Activated gamma-delta T cell (primary cell): Measurements from ENCODE around the gene ST7L.
A peak's percentile ranks its signal among the peaks of the same experiment; 100 is the strongest.

Experiments
- DNase-seq: peaks from one replicate; lab custom pipeline; 2025; lab: John Stamatoyannopoulos, UW

The ST7L gene

DNA sequence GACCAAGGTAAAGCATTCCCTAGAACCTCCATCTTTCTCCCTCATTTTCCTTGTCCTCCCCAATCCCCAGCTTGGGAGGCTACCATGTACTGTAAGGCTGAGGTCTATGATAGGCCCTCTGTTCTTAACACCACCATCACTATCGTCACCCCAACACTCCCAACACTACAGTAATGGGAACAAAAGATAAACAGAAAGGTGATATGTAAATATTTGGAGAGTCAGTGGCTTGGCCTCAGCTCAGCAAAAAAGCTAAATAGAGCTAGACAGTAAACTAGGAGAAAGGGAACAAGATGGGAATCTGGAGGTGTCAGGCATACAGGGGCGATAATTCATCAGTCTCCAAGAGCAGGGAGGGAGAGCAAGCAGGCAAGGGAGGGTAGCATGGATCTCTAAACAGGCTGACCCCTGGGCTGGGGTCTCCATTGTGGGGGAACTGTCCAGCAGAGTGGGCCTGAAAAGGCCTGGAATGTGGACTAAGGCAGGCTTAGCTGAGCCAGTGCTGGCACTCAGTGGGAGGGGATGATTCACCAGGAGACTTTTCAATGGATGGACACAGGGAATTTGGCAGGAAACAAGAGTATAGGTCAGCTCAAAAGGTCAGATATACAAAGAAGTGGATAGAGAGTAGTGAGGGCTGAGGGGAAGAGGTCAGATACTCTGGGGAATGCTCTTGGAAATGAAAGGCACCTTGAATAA is 103.5 kb downstream of the ST7L start:
- no peak for DNase-seq

DNA sequence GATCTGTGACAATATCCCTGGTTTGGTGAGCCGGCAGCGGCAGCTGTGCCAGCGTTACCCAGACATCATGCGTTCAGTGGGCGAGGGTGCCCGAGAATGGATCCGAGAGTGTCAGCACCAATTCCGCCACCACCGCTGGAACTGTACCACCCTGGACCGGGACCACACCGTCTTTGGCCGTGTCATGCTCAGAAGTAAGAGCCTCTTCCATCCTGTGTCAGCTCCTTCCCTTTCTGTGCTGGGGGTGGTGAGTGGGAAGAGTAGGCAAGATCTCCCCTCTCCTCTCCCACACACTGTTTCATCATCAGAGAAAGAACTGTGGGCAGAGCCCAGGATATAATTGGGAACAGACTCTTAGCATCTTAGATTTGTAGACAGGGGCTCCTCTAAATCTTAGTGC is 104.0 kb downstream of the ST7L start:
- DNase-seq = no peak

DNA sequence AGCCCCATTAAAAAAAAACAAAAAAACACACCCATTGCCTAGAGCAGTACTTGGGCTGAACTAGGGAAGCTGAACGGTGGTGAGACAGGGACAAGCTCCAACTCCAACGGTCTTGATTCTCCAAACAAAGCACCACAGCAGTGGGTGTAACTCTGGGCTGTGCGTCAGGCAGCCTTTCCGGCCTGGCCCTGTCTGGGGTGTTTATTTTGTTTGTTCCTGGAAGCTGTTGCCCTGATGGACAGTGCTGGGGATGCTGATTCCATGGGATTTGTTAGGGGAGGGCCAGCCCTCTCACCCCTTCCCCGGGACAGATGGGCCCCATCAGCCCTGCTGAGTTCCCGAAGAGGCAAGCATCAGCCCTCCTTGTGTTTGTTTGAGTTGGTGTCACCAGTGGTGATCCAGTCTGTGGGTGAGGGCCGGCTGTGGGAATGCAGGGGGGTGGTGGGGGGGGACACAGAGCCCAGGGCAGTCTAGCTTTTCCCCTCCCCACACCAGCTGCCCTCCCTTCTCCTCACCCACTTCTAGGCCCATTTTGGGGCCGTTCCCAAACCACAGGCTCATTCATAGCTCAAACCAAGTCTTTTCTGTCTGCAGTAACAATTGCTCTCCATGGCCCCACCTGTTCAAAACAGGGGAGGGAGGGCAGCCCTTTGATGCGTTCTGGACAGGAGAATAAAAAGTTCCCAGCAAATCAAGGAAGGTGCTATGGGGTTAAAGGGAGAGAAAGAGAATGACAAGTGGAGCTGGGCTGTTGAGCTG is 105.7 kb downstream of the ST7L start:
- DNase-seq = no peak

DNA sequence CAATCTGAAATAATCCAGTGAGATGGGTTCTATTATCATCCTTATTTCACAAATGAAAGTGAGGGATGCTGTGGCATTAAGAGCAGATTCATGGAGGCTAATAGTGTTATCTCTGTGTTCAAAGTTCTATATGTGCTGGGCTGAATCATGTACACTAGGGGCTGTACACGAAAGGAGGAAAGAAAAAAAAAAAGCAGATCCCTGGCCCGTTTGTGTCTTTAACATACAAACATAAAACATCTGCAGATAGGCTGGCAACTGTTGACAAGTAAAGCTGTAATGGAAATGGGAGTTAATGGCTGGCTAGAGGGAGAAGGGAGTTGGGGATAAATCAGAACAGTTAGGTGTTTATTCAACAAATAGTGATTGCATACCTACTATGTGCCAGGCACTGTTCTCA is 107.0 kb downstream of the ST7L start:
- no peak for DNase-seq

DNA sequence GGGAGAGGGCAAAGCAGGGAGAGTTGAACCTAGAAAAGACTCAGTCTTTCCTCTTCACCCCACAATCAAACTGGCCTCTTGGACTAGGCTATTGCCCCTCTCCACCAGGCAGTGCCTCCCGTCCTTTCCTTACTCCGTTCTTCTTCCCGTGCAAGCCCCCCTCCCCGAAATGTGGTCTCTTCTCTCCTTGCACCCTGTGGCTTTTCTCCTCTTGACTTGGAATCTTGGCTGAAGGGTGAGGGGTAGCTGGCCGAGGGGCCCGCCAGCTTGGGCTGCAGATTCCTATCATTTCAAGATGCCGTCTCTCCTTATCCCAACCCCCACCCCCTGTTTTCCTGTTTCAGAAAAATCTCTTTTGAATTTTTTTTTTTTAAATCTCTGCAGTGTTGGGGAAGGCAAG is 108.6 kb downstream of the ST7L start:
- no peak for DNase-seq

DNA sequence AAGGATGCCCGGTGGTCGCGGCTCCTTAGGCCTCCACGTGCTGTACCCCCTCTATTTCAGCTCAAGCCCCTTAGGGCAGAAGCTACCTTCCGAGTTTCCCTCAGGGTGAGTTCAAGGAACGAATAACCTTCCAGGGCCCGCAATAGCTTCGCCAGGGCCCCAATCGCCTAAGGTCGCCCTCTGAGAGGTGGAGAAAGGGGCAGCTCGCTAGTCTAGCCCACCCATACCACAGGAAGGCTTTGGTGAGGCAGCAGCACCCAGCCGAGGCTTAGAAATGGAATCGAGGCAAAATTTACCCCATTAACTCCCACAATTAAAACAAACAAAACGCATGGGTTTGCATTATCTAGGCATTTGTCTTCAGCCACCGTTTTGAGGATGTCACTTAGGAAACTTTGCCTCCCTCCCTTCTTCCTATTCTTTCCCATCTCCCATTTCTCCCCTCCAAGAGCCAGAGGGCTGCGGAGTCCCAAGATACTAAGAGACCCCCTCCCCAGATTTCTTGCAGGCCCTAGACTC is 109.2 kb downstream of the ST7L start:
- DNase-seq = no peak

DNA sequence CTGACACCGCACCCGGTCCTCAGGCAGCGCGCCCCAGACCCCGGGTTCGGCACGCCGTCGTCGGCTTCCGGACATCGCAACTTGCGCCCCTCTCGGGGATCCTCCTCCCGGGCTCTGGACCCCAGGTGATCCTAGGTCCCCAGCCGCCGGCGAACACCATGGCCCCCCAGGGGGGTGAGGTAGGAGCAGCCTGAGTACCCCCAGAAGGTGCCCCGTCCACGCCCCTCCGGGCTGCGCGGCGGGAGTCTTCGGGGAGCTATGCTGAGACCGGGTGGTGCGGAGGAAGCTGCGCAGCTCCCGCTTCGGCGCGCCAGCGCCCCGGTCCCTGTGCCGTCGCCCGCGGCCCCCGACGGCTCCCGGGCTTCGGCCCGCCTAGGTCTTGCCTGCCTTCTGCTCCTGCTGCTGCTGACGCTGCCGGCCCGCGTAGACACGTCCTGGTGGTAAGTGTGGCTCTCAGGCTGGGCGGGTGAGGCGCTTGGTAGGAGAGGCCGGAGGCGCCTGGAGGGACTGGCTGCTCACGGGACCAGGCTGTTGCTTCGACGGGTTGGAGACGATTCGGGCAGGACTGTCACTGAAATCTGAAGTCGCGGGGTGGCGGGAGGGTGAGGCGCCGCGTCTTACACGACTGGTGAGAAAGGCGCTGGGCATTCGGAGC is 109.8 kb downstream of the ST7L start:
- DNase-seq = no peak

DNA sequence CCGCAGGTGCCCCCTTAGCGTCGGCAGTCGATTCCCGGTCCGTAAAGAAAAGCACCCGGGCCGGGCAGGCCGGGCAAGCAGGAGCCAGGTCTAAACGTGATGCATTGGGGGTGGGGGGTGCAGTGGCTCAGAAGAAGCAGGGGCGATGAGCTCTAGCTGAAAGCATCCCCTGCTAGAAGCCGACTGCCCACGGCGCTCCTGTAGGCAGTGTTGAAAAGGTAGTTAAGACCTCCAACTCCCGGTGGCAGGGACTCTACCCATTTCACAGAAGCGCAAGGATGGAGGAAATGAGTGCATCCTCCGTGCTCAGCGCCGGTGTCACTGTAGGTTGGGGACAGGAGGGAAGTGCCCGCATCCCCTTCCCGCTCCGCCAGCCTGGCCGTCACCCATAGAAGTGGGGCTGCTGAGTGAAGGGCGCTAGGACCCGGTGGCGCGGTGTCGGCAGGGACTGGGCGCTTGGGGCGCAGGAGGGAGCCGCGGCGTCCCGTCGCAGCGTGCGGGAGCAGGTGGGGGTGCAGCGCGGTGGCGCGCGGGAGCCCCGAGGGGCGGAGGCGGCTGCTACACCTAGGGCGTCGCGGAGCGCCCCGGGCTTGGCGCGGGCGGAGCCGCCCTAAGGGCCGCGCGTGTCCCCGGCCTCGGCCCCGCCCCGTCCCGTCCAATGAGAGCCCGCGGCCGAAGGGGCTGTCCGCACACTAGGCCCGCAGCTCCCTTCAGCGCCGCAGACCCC is 110.5 kb downstream of the ST7L start, which contains the start of gene WNT2B:
TSS of gene WNT2B (plus strand) at position 688 of the 727 bp plus-strand sequence. CDS start 298 bp downstream, outside the sequence.
- DNase-seq = peak; percentile 44

DNA sequence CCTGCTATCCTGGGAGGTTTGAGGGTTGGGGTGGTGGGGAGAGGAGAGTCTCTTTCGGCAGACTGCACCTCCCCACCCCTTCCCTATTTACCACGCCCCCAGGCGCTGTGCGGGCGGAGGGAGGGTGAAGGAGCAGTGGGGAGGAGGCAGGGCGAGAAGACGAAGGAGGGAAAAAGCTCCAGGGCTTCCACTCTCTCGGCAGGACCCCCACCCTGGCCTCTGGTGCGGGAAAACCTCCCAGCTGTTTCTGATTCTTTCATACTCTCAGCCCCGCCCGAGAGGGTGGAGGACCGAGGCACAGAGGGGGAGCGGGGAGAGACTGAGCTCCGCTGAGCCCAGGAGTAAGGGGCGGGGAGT is 111.0 kb downstream of the ST7L start:
- no peak for DNase-seq

DNA sequence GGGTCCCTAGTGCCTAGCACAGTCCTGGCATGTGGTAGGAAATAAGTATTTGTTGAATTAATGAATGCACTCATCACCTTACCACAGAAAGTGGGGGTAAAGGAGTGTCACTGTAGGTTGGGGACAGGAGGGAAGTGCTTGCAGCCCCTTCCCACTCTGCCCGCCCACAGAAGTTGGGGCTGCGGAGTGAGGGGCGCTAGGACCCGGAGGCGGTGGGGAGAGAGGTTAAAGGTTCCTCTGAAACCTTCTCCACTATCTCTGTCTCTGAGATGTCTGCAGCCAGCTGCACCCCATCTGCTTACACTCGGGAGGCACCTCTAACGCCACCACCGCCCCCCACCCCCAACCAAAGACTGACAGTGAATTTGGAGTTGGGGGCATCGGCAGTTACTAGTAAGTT is 111.6 kb downstream of the ST7L start:
- DNase-seq = no peak

DNA sequence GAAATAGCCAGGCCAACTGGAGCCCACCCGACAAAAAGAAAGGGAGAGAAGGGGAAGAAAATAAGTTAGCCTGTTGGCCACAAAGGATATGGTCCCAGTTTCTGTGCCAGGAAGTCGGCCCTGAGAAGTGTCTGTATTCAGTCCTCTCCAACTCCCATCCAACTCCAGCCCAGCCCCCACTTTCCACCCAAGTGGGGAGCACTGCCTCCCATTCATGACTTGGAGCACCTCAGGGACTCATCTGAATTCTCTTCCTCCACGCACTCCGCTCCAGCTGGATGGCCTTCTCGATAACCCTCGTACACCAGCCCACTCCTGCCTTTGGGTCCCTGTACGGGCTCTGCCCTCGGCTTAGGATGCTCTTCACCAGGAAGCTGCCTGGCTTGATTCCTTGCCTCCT is 112.2 kb downstream of the ST7L start:
- no peak for DNase-seq

DNA sequence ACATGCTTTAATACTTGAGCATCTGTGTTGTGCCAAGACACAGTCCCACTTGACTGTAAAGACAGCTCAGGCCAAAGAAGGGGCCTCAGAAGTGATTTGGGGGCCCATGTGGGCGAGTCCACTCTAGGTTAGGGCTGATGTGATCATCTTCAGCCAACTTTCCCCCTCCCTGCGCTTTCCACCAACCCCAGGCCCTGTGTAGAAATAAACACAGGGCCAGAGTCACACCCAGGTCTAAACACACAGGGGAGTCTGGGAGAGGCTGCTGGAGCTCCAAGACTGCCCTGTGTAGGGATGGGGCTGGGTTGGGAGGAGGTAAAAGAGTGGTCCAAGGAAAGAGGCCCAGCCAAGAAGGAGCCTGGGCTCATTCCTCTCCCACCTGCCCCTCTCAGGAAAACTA is 112.6 kb downstream of the ST7L start:
- no peak for DNase-seq

DNA sequence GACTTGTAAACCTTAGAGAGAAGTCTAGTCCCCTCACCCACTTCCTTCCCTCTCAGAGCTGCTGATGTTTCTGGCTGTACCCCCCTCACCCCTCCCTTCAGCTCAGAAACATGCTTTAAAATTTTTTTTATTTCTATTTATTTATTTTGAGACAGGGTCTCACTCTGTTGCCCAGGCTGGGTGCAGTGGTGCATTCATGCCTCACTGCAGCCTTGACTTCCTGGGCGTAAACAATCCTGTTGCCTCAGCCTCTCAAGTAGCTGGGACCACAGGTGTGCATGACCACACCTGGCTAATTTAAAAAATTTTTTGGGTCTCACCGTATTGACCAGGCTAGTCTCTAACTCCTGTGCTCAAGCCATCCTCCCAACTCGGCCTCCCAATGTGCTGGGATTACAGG is 113.1 kb downstream of the ST7L start:
- no peak for DNase-seq

DNA sequence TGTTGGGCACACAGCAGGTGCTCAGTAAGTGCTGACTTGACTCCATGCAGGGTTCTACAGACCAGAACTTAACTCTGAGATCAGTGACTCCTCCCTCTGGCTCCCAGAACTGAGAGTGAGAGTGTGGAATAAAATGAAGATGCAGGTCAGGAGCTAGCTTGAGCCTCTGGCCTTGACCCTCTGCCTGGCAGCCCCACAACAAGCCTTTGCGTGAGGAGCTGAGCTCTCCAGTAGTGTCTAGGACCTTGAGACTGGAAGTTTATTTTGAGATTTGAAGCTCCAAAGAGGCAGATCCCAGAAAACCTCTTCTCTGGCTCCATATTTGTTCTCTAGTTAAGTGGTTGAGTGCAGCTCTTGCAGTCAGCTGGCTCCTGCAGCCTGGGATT is 113.5 kb downstream of the ST7L start:
- no peak for DNase-seq

DNA sequence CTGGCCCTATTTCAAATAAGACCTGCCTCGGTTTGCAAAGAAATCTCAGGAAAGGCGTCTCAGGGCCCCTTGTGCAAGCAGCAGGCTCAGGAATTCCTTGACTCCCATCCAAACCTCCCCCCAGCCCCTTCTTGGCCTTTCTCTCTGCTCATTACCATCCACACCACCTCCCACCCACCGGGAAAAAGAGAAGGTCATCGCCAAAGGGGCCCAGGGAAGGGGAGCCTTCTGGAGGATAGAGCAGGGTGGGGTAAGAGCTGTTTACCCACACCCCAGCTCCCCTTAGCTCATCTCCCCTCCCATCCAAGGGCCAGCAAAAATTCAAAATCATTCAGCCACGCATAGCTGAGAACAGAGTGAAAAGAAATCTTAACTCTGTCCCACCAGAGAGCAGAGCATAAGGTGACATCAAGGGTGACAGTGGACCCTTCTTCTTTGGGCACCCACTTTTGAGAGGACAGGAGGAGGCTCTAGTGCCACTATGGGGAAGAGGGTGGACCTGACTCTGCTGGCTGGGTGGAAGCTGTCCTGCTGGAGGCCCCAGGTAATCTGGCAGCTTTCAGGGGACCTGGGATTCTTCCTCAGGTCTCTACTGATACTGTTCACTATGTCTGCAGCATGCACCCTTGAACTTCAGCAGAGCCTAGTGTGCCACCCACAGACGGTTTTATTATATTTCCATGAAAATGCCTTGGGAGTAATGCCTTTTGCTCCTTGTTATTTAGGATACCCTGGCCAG is 114.1 kb downstream of the ST7L start:
- DNase-seq = no peak

DNA sequence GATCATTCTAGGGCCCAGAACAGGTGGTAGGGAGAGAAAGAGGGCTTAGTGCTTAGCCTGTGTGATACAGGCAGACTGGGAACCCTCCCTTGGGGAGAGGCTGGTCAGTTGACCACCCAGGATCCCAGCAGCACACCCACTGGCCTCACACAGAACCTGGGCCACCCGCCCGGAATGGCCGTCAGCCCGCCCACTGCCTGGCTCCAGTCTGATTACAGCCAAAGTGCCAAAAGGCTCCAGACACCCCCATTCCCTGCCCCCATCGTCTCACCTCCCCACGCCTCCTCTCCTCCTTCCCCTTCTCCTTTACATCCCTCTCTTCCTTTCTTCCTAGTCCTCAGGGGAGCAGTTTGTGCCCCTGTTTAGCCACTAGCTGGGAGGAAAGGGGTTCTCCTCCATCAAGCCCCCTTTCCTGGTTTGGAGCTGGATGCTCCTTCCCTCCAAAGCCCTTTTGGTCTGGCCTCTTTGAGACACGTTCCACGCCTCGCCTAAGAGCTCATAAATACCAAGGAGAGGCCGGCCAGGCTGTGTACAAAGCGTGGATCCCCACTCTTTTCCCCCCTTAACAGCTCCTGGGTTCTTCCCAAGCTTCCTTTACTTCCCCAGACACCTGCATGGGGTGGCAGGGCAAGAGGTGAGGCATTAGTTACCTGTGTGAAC is 114.8 kb downstream of the ST7L start:
- no peak for DNase-seq

DNA sequence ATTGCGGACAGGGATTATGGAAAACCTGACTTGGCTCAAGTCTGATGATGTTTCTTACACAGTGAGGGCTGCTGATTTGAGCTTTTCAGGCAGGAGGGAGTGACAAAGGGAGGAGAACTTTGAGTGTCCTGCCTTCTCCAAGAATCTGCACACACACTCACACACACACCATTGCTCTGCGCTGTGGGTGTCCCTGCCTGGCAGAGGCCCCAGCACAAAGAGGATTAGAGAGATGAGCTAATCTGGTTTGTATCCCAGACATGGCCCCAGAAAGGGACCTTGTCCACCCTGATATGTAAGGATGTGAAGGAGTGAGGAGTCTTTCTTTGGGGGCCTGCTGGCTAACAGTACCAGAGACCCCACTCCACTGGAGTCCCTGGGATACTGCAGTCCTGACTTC is 116.1 kb downstream of the ST7L start:
- DNase-seq = no peak

DNA sequence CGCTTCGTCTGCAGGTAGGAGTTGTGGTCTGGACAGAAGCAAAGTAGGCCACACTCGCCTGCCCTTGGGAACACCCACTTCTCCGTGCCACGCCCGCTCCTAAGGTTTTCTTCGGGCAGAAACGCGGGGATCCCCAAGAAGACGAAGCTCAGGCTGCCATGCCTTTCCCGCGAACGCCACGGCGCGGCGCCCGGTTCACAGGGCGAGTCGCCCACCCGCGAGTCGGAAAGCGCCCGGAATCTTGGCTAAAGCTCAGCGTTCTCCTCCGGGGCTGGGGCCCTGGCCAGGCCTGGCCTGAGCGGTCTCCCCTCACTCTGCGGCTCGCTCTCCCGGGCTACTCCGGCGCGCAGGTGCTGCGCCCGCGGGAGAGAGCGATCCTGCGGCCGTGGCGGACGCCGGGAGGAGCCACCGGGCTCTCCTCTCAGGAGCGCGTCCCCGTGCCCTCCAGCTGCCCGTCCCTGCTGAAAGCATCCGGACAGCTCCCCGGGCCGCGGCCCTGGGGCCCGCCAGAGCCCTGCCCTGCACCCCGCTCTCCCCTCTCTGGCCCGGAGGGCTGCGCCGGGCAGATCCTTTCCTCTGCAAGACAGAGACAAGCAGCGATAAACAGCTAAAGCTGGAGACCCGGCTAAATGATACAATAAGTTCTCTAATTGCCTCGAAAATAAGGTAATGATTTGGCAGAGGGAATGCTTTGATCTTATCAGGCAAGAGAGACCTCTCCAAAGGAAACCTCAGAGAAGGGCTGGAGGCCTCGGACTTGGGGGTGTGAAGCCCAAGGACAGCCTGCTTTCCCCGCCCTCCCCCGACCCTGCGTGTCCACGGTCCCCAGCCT is 116.9 kb downstream of the ST7L start:
- DNase-seq = peak; percentile 21

DNA sequence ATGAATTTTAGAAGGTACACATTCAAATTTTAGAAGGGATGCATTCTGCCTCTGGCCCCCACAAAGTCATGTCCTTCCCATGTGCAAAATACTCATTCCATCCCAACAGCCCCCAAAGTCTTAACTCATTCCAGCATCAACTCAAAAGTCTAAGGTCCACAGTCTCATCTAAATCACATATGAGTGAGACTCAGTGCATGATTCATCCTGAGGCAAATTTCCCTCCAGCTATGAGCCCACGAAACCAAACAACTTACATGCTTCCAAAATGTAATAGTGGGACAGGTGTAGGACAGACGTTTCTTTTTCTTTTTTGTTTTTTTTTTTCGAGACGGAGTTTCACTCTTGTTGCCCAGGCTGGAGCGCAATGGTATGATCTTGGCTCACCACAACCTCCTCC is 122.7 kb downstream of the ST7L start:
- no peak for DNase-seq

DNA sequence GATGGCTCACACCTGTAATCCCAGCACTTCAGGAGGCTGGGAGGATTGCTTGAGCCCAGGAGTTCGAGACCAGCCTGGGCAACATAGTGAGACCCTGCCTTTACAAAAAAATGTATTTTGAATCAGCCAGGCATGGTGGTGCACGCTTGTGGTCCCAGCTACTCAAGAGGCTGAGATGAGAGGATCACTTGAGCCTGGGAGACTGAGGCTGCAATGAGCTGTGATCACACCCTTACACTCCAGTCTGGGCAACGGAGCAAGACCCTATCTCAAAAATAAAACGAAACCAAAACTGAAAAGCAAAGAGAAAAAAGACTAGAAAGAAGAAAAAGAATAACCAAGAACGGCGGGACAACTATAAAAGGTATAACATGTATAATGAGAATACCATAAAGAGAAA is 125.6 kb downstream of the ST7L start:
- no peak for DNase-seq
